NCI-H2196 (cell line): ENCODE data around the gene E2F4.

Experiments used
- DNase-seq: peaks from one replicate; lab custom pipeline; 2025; ENCODE audit not compliant: unreplicated experiment; lab: John Stamatoyannopoulos, UW

The E2F4 gene

DNA sequence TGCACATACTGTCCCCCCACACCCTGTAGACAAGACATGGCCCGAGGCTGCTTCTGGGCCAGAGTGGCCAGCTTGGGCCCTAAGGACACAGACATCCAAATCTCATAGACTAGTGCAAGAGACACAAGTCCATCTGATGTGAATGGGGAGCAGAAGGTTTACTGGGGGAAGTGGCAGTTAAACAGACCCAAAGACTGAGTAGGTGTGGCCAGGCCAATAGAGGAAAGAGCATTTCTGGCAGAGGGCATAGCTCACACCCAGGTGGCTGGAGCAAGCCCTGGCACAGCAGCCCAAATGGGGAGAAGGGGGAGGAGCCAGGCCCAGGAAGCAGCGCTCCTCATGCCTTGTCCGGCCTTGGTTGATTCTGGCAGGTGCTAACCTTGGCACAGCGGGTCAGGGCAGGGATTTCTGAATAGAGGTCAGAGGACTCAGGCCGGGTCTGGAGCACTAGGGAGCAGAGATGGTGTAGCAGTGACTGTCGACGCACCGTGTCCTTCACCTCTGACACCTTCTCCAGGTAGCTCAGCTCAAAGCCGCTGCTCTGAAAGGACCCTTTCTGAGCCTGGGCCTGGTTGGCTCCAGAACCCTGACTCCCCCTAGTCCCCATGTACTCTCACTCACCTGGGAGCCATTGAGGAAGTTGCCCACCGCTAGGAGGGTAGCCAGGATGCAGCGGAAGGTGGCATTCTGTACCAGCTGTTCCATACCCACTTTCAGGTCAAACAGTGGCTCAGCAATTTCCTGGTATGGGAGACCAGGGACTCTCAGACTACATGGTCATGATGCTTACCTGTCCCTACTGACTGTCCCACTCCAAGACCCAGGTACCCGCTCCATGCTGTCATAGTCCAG, 39.1 kb downstream of the E2F4 start:
- peak; percentile 20 for DNase-seq

DNA sequence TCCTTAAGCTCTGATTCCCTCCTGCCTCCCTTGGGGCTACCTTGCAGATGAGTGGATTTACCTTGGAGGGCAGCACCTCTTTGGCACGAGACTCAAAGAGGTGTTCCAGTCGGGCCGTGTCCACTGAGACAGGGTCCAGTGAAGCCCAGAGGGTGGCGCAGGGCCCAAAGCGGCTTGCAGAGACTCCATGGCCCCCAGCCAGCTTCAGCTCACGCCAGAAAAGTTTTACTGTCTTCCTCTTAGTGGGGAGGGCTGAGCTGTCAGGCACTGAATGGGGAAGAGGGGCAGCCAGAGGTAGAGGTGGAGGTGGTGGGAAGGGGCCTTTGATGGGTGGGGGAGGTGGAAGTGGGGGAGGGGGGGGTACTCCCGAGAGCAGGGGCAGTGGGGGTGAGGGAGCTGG, 41.6 kb downstream of the E2F4 start:
- DNase-seq = no peak

DNA sequence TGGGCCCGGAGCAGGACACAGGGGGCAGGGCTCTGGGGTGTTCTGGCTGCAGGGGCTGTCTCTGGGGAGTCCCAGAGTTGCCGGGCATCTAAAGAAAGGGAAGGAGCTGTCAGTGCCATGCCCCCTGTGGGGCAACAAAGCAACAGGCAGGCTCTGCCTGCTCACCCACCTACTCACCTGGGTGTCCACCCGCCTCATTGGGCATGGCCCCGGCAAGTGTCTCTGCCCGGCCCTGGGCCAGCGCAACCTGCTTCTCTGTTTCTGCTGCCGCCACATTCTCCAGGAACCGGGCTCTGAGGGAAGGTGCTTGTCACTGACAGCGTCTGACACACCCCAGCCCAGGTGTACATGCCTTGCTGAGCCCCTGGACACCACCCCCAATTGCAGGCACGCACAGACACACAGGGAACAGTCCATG, 42.2 kb downstream of the E2F4 start:
- no peak for DNase-seq

DNA sequence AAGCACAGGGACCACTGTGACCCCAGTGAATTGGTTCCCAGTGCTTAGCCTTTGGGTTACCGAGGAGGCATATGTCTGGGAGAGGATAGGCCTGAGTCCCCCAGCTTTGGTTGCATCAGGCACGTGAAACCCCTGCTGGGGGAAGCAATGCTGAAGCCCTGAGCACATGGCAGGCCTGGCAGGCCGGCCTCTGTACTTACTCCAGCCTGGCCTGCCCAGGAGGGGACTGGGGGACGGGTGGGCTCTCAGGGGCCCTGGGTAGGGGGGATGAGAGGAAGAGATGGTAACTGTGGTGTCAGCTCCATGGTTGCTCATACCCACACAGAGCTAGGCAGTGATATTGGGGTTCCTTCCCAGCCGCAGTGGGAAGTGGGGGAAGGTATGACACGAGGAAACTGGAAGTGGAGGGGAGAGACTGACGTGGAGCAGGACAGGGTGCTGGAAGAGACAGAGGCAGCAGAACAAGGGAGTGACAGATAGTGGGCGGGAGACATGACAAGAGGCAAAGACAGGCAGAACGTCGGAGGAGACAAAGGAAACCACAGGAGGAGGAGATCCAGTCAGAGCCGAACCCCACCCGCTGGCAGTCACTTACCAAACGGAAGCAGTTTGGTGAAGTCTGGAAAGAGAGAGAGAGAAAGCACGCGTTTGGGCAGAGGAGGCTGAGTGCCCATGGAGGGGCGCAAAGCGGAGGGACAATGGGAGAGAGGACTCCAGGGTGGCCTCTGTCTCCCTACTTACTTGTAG, 44.0 kb downstream of the E2F4 start:
- no peak for DNase-seq

DNA sequence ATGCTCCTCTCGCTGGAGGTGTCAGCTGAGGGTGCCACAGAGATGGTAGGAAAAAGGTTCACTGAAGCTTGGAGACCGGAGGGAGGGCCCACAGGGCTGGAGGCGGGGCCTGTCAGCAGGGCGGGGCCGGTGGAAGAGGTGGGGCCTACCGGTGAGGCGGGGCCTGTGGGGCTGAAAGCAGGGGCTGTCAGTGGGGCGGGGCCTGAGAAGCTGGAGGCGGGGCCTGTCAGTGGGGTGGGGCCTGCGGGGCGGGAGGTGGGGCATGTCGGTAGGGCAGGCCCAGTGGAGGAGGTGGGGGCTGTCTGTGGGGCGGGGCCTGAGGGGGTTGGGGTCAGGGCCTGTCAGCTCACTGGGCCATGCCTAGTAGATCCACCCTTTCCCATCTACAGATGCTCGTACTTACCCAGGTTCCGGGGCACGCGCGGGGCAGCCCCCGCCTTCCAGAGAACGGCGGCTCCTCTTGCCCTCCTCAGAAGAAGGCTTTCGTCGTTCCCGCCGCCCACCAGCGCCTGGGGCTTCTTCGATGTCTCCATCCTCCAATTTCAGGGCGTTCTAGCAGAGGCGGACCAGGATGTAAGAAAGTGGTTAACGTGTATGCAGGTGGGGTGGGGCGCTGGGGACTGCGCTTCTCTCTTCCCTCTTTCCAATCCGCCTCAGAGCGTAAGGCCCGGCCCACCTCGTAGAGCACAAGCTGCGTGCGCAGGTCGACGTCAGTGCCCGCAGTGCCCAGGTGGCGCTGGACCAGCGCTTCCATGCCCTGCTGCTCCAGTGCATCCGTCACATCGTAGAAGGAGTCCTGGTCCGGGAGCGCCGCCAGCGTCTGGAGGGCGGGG, 44.8 kb downstream of the E2F4 start:
- DNase-seq = peak; percentile 24

DNA sequence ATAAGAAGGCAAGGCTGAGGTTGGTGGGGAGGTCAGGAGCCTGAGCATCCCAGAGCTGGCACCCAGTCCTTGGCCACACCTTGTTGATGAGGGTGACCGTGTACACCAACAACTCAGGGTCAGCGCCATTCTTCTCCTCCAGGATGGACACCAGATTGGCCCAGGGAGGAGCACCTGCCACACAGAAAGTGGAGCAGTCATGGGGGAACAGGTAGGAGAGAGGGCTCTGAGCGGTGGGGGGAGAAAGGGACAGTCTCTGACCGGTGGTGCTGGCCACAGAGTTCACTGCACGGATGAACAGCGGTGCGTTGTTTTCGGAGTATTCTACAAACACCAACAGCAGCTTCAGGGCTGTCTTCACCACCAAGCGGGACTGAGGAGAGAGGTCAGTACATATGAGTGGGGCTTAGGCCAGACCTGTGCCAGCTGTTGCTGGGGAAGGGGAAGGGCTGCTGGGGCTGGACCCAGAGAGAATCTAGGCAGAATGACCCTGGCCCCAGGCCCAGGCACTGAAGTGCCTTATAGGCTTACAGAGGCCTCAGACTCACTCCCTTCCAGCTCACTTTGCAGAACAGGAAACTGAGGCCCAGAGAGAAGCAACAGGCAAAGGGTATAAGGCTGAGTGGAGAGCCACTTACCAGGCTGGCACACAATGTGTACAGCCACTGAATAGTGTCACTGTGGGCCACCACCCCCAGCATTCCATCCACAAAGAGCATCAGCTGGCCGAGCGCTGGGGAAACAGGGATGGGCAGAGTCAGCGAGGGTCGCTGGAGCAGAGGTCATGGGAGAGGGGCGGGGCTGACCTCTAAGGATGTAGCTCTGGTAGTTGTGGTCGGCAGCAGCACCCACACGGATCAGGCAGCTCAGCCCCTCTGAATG, 45.7 kb downstream of the E2F4 start:
- no peak for DNase-seq

DNA sequence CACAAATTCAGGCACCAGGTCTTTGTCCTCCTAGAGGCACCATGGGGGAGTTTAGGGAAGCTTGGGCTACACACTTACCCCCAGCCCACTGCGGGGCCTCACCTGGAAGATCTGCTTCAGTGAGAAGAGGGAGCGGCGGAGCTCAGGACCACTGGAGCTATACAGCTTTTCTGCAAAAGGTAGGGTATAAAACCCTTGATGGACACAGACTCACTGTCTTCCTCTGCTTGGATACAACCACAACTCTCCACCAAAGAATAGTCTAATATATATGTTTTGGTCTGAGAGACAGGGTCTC, 46.3 kb downstream of the E2F4 start:
- DNase-seq = no peak

DNA sequence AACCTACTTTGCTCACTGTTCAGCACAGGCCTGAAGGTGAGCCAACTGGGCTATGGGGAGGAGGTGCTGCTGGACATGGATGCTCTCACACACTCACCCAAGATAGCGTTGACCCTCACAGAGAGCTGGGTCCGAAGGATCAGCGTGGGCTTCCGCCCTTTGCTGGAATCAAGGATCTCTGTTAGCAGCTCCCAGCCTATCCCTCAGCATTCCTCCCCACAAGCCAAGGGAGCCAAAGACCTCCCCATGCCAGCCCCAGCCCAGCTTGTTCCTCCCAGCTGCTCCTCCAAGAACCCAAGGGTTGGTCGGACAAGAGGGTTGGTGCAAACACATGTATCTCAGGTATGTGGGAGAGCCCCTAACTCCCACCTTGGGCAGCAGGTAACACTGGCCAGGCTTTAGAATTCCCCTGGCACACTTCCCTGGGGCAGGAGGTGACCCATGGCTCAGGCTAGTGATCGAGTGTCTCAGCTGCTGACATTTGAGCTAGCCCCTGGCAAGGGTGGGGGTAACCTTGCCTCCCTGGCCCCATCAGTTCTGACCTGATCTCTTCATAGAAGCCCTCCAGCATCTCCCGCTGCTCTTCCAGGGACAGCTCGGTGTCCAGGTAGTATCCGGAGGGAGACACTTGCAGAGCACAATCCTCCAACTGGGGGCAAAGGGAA, 47.0 kb downstream of the E2F4 start:
- no peak for DNase-seq

DNA sequence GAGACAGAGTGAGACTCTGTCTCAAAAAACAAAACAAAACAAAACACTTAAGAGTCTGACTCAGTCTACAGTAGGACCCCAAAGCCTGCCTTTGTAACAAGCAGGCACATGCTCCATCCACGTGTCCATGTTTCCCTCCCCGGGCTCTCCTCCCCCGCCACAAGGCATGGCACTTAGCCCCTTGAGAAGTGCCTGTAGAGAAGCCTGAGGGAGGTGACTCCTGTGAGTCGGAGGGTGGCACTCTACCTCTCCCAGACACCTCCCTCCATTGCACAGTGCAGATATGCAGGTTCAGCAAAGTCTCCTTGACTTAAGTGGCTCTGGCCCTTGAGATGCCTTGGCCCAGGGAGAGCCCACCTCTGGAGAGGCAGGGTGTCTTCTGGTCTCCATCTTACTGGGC, 48.6 kb downstream of the E2F4 start:
- DNase-seq = no peak

DNA sequence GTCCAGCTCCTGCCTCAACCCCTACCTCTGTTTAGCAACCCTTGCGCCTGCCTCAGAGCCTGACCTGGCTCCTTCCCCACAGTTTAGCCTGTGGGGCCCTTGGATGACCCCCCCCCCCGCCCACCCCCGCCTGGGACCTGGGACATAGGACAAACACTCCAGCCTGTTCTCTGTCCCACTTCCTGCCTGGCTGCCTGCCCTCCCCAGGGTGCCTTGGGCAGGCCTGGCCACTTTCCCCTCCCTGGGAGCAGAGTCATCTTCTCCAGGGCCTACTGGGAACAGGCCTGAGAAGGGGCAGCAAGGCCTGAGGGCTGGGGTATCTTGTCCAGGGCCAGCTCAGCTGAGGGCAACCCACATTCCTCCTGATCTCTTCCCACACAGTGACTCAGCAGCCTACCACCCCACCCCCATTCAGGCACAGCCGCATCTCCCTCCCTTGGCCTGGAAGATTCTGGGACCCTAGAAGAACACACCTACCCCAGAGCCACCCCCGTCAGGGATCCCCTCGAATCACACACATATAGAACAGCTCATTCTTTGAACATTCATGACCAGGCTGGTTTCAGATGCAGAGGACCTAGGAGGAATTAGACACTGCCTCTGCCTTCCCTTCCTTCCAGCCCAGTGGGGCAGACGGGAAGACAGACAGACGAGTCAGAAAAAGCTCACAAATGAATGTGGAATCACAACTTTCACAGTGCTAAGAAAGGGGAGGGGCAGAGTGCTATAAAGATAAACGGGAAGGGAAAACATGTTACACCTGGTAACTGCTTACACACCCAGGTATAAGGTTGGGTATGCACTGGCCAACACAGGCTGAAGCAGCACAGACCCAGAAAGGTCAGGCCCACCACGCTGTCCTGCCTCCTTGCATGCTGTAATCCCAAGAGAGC, 49.3 kb downstream of the E2F4 start:
- DNase-seq = peak; percentile 24

DNA sequence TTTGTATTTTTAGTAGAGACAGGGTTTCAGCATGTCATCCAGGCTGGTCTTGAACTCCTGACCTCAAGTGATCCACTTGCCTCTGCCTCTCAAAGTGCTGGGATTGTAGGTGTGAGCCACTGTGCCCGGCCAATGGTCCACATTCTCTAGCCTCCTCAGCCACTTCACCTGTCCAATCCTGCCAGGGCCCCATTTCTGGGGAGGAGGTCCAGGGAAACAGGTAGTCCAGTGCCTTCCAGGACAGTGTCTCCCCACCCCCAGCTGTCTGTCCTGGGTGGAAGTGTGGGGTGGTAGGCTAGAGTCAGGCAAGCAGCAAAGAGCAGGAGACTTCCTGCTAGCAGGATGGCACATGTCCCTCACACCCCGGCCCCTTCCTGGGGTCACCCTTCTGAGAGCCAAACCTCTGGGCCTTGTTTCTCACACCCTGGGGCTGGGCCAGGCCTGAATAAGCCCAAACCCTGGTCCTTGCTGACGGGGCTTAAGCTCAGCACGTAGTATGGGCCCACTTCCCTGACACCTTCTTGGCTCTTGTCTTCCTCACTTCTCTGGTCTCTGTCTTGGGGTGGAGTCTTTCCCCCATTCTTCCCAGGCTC, 50.3 kb downstream of the E2F4 start:
- no peak for DNase-seq

DNA sequence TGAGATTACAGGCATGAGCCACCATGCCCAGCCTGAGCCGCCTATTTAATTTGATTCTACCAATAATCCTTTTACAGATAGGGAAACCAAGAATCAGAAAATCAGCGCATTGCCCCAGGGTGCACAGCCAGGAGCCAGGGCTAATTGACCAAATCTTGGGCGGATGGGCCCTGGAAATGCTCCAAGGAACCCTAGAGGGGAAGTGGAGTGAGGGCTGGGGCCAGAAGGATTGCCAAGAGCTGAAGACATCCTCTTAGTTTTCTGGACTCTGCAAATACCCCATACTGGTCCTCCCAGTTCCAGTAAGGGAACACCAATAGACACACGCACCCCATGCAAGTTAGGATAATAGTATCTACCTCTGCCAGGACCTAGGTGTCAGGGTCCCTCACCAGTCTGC, 51.5 kb downstream of the E2F4 start:
- no peak for DNase-seq

DNA sequence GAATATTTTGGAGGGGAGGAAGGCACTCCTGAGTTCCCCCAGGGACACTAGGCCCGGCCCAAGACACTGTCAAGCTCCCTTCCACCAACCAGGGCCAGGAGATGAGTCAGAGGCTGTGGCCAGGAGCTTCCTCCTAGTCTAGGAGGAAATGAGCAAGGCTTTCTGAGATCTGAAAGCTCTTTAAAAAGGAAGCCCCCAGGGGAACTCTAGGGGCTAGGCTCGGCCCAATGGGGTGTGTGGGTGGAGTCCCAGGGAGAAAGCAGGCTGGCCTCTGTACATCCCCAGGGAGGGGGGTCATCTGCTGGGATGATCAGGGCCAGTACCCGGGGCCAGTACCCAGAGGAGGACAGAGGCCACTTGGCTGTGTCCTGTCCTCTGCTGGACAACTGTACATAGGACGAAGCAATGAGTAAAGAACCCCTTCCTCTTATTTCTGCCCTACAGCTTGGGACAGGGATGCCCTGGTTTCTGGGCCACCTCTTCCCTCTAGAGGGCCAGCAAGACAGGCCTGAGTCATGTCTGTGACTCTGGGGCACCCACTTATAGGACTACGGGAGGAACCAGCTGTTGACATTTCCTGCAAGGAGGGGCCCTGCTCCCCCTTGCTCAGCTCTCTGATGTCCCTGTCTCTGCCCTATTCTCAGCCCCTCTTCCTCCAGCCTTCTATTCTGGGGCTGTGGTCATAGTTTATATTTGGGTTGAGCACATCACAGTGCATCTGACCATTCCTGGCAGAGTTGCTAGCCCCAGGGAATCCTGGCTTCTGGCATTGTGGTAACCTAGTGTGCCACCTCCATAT, 52.6 kb downstream of the E2F4 start:
- DNase-seq = no peak

DNA sequence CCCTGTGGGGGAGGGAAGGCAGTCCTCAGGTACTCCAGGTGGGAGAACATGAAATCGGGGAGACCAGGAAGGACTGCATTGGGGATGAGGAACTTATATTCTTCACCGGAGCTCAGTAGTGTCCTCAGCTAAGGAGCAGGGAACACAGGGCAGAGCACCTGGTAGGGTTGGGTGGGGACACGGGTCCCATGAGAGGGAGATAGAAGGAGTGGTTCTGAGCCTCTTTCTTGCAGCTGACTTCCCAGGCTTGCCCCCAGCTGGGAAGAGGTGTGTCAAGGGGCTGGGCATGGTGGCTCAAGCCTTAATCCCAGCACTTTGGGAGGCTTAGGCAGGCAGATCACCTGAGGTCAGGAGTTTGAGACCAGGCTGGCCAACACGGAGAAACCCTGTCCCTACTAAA, 53.2 kb downstream of the E2F4 start:
- no peak for DNase-seq

DNA sequence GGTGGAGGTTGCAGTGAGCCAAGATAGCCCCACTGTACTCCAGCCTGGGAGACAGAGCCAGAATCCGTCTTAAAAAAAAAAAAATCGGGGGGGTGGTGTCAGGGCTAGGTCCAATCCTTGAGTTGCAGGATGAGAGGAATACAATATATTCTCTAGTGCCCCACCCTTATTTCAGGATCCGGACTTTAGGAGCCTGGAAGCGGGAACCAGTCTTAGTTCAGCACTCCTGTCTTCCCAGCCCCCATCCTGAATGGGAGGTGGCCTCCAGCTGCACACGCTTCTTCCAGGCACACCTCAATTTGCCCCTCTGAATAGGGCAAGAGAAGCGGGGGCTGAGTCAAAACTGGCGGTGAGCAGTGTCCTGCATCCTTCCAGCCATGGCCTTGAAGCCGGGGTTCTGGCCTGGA, 53.7 kb downstream of the E2F4 start:
- no peak for DNase-seq

DNA sequence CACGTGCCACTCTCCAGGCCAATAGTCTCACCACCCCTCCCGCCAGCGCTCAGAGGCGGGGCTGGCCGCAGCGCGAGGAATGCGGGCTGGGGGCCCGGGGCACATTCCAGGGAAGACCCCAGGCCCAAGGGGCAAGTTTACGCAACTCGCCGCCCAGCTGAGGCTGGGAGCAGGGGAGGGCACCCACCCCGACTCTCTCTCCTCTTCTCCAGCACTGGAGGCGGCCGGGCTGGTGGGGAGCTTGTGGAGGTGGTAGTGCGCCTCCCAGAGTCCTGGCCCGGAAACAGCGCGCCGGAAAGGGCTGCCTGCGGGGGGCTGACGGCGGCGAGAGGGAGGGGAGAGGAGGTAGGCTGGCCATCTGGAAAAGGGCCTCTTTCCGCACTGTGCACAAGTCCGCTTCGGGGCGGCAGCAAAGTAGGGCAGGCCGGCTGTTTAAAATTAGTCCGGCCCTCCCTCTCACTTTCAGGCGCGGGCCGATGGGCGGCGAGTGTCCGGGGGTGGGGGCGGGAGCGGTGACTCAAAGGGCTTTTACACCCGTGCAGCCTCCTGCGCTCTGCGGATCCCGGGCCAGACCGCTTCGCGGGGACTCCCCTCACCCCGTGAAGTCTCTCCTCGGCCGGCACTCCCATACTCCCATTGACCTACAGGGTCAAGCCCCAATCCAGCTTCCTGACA, 54.3 kb downstream of the E2F4 start:
- DNase-seq = peak; percentile 52

DNA sequence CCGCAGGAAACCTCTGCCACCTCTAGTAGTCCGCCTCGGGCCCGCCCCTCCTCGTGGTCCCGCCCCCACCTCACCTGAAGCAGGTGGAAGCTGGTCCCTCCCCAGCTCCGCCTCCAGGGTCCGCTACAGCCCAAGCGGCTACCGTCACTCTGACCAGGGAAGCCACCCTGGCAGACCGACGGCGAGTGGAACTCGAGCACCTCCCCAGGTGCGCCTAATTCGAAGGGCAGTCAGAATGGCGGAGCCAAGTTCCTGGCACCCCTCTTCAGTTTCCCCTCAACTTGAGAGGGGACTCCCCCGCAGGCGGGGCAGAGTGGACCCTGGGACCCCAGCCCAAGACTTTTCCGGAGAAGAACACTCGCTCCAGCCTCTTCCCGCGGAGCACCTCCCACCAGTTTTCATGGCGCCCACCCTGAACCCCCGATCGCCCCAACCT, 54.8 kb downstream of the E2F4 start:
- DNase-seq = peak; percentile 69
